Trophoblast cell (in vitro differentiated cells and primary cell): ENCODE measurements around the gene CDY2A.
"Not testable (repeated sequence)": the region's sequence is repeated elsewhere in the genome, so short reads cannot be mapped to it uniquely, and the experiment has no call there.

Source experiments
- DNase-seq, 2 donors: peaks; one replicate each; pipeline ENCODE4 v3.0.0-alpha.2; 2016
- H2AFZ ChIP-seq: 2 replicates; pipeline ENCODE4 v1.6.1; 2013; ENCODE audit warnings: low read length, moderate library complexity, mild to moderate bottlenecking; ENCODE audit not compliant: insufficient read depth, poor library complexity
- H2AK5ac ChIP-seq: 2 replicates; pipeline ENCODE4 v1.6.1; 2013; ENCODE audit warnings: mild to moderate bottlenecking, low read length
- H2BK120ac ChIP-seq: 2 replicates; pipeline ENCODE4 v1.6.1; 2013; ENCODE audit warnings: low read length, mild to moderate bottlenecking, moderate library complexity; ENCODE audit not compliant: insufficient read depth, poor library complexity
- H2BK12ac ChIP-seq: 2 replicates; pipeline ENCODE4 v1.6.1; 2013; ENCODE audit warnings: mild to moderate bottlenecking, low read length, moderate library complexity
- H2BK5ac ChIP-seq: 2 replicates; pipeline ENCODE4 v1.6.1; 2013; ENCODE audit warnings: low read length, low read depth, moderate library complexity, mild to moderate bottlenecking; ENCODE audit not compliant: poor library complexity
- H3K14ac ChIP-seq: 2 replicates; pipeline ENCODE4 v1.6.1; 2013; ENCODE audit warnings: mild to moderate bottlenecking, low read length
- H3K18ac ChIP-seq: 2 replicates; pipeline ENCODE4 v1.6.1; 2013; ENCODE audit warnings: mild to moderate bottlenecking, low read length
- H3K23ac ChIP-seq: 2 replicates; pipeline ENCODE4 v1.6.1; 2013; ENCODE audit warnings: low read length
- H3K27ac ChIP-seq: 2 replicates; pipeline ENCODE4 v1.5.1; 2013; ENCODE audit warnings: low read depth, mild to moderate bottlenecking, inconsistent platforms, low read length, moderate library complexity
- H3K27me3 ChIP-seq: 2 replicates; pipeline ENCODE4 v1.6.1; 2013; ENCODE audit warnings: inconsistent platforms, mild to moderate bottlenecking, low read length, moderate library complexity; ENCODE audit not compliant: insufficient read depth
- H3K36me3 ChIP-seq, 2 experiments: 1 replicate in 1 of 2; 2 replicates in 1 of 2; pipeline ENCODE4 v1.6.1; 2013; ENCODE audit warnings: low read length in 2 of 2, mild to moderate bottlenecking in 2 of 2, moderate library complexity in 1 of 2; ENCODE audit not compliant: insufficient read depth in 2 of 2, control insufficient read depth in 1 of 2
- H3K4ac ChIP-seq: 2 replicates; pipeline ENCODE4 v1.6.1; 2013; ENCODE audit warnings: low read depth, mild to moderate bottlenecking, low read length, moderate library complexity
- H3K4me1 ChIP-seq, 2 experiments: 1 replicate in 1 of 2; 2 replicates in 1 of 2; pipeline ENCODE4 v1.6.1; 2013; ENCODE audit warnings: low read length in 2 of 2, mild to moderate bottlenecking in 2 of 2, moderate library complexity in 1 of 2; ENCODE audit not compliant: insufficient read depth in 2 of 2, control insufficient read depth in 1 of 2
- H3K4me2 ChIP-seq: 2 replicates; pipeline ENCODE4 v1.6.1; 2013; ENCODE audit warnings: inconsistent platforms, mild to moderate bottlenecking, low read length, moderate library complexity
- H3K4me3 ChIP-seq: 2 replicates; pipeline ENCODE4 v1.5.1; 2013; ENCODE audit warnings: mild to moderate bottlenecking, low read depth, low read length, inconsistent platforms
- H3K79me1 ChIP-seq: one replicate; pipeline ENCODE4 v1.6.1; 2013; ENCODE audit warnings: low read length
- H3K79me2 ChIP-seq: 2 replicates; pipeline ENCODE4 v1.6.1; 2013; ENCODE audit warnings: low read length, mild to moderate bottlenecking; ENCODE audit not compliant: control insufficient read depth, insufficient read depth, poor library complexity
- H3K9ac ChIP-seq: 2 replicates; pipeline ENCODE4 v1.6.1; 2013; ENCODE audit warnings: mild to moderate bottlenecking, low read length
- H3K9me3 ChIP-seq: 2 replicates; pipeline ENCODE4 v1.6.1; 2013; ENCODE audit warnings: low read depth, mild to moderate bottlenecking, control low read depth, inconsistent platforms, low read length; ENCODE audit not compliant: insufficient read depth
- H4K12ac ChIP-seq: 2 replicates; pipeline ENCODE4 v1.6.1; 2013; ENCODE audit warnings: low read depth, mild to moderate bottlenecking, low read length, moderate library complexity
- H4K8ac ChIP-seq: 2 replicates; pipeline ENCODE4 v1.6.1; 2013; ENCODE audit warnings: low read depth, mild to moderate bottlenecking, low read length, moderate library complexity
- H4K91ac ChIP-seq: one replicate; pipeline ENCODE4 v1.6.1; 2013; ENCODE audit warnings: low read depth, mild to moderate bottlenecking, low read length, moderate library complexity
- whole genome bisulfite sequencing: extraction: QIAGEN DNeasy Blood & Tissue Kit; methylation state at CpG from one replicate; pipeline ENCODE4 v1.1.7; 2013; ENCODE audit warnings: missing lambda C conversion rate; ENCODE audit not compliant: insufficient read length, insufficient coverage; ENCODE audit errors: extremely low coverage; 5-methylcytosine and 5-hydroxymethylcytosine counted together

CDY2A gene

DNA sequence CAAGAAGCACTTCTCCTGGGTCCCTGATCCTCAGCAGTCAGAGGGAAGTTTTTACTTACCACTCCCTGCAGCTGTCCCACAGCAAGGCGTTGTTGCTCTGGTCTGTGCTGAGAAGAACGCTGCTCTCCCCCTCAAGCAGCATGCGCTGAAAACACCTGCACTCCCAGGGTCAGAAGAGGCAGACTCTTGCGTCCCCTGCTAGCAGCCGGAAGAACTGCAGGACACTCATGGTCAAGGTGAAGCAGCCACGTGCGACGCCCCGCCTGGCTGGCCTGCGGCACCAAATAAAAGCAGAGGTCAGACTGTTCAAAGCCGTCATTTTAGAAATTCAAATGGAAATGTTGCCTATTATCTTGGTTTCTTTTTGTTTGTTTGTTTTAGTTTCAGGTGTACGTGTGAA is 47.9 kb downstream of the CDY2A start:
- WGBS, result no CpG with 5 or more reads among the region's 12 CpGs
- H3K9me3 ChIP-seq, H2BK5ac ChIP-seq, H3K79me1 ChIP-seq, H2AFZ ChIP-seq, H3K36me3 ChIP-seq, H3K9ac ChIP-seq, H4K12ac ChIP-seq, H2AK5ac ChIP-seq, H3K4me3 ChIP-seq, DNase-seq, H3K79me2 ChIP-seq, H3K23ac ChIP-seq, H4K91ac ChIP-seq, H3K14ac ChIP-seq, H3K27ac ChIP-seq, H4K8ac ChIP-seq, H3K18ac ChIP-seq, H2BK12ac ChIP-seq, H3K4me2 ChIP-seq, H3K27me3 ChIP-seq, H3K4ac ChIP-seq, H3K4me1 ChIP-seq, H2BK120ac ChIP-seq: not testable (repeated sequence)
